GM19035 (cell line): ENCODE data around the gene SNX11.
"Not testable (repeated sequence)": the region's sequence is repeated elsewhere in the genome, so short reads cannot be mapped to it uniquely, and the experiment has no call there.

ENCODE experiments used
- ATAC-seq: cut with Tn5 transposase; IDR thresholded peaks from one replicate; pipeline ENCODE4 v1.9.1; 2021; ENCODE audit not compliant: unreplicated experiment

SNX11 gene

GRCh38 chr17:48107137-48108055 is at the start of gene SNX11:
TSS of gene SNX11 (plus strand) at chr17:48107766. CDS start at chr17:48112044, 4,278 bp downstream.
- ATAC-seq, result peak; percentile 81

GRCh38 chr17:48058393-48059124 is 49.0 kb upstream of the SNX11 start:
- no peak for ATAC-seq

GRCh38 chr17:48059125-48059668 is 48.4 kb upstream of the SNX11 start:
- no peak for ATAC-seq

GRCh38 chr17:48060249-48060648 is 47.3 kb upstream of the SNX11 start:
- no peak for ATAC-seq

GRCh38 chr17:48062273-48062672 is 45.3 kb upstream of the SNX11 start:
- no peak for ATAC-seq

GRCh38 chr17:48064638-48065037 is 42.9 kb upstream of the SNX11 start:
- ATAC-seq, result no peak

GRCh38 chr17:48066192-48066591 is 41.4 kb upstream of the SNX11 start:
- ATAC-seq, result no peak

GRCh38 chr17:48066656-48067055 is 40.9 kb upstream of the SNX11 start:
- ATAC-seq, result no peak

- ATAC-seq, result no peak
These were observed 40.3 kb upstream of the SNX11 start for GRCh38 chr17:48067245-48067644.

- ATAC-seq, result not testable (repeated sequence)
These were observed 39.8 kb upstream of the SNX11 start for GRCh38 chr17:48067808-48068207.

GRCh38 chr17:48068491-48068961 is 39.0 kb upstream of the SNX11 start:
- no peak for ATAC-seq

- no peak for ATAC-seq
These were observed 37.4 kb upstream of the SNX11 start for GRCh38 chr17:48070195-48070594.

GRCh38 chr17:48071654-48072053 is 35.9 kb upstream of the SNX11 start:
- no peak for ATAC-seq

GRCh38 chr17:48072811-48073210 is 34.8 kb upstream of the SNX11 start:
- ATAC-seq, result not testable (repeated sequence)

GRCh38 chr17:48073566-48074094 is 33.9 kb upstream of the SNX11 start:
- not testable (repeated sequence) for ATAC-seq

- no peak for ATAC-seq
These were observed 33.1 kb upstream of the SNX11 start for GRCh38 chr17:48074322-48075081.

- ATAC-seq, result not testable (repeated sequence)
These were observed 30.4 kb upstream of the SNX11 start for GRCh38 chr17:48077152-48077551.

GRCh38 chr17:48081858-48082257 is 25.7 kb upstream of the SNX11 start:
- no peak for ATAC-seq

- ATAC-seq, result no peak
These were observed 22.6 kb upstream of the SNX11 start for GRCh38 chr17:48084932-48085331.

- no peak for ATAC-seq
These were observed 14.1 kb upstream of the SNX11 start for GRCh38 chr17:48093341-48094045.
